ENCODE results near the gene LCN2.

LCN2 gene

DNA sequence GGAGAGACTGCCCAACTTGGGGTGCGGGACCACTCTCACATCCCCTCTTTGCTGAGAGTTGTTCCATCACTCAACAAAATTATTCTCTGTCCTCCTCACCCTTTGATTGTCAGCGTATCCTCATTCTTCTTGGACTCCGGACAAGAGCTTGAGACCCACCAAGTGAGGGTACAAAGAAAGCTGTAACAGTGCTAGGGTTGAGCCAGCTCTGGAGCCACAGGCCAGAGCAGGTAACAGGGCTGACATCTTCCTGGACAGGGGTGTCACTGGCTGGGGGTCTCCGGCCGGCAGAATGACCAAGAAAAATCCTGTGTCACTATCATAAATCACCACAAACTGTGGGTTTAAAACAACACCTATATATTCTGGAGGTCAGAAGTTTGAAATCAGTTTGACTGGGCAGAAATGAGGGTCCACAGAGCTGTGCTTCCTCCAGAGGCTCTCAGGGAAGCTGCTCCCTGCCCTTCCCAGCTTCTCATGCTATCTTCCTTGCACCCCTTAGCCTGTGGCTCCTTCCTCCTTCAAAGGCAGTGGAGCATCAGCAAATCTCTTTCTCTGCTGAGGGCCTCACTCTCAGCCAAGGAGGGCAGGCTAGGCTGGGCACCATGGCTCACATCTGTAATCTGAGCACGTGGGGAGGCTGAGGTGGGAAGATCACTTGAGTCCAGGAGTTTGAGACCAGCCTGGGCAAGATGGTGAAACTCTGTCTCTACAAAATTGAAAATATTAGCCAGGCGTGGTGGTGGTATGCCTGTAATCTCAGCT lies 6.7 kb downstream of the LCN2 start:
- Histone ChIP-seq H3K36me3 (ENCODE audit: control insufficient read depth in 1 of 2, insufficient read depth in 2 of 2, low read depth in 1 of 2, low read length in 2 of 2) (no peaks in the 10 kb centered on the region), H2BK15ac (ENCODE audit: low read depth, poor library complexity, severe bottlenecking) (no peak overlapping the region), H3K4me3 (ENCODE audit: insufficient read depth in 1 of 2, low read depth in 1 of 2, low read length in 2 of 2) (no peak overlapping the region), H3K4ac (ENCODE audit: low read depth in 1 of 2, low read length in 2 of 2) (no peak overlapping the region), H3K27me3 (ENCODE audit: control insufficient read depth in 1 of 2, insufficient read depth in 1 of 2, low read length in 2 of 2) (peaks cover 0 to 3% of the 10 kb centered on the region in 2 experiments), H3K4me2 (ENCODE audit: low read length, poor library complexity, severe bottlenecking) (no peak overlapping the region), H2BK5ac (ENCODE audit: low read depth, low read length, poor library complexity, severe bottlenecking) (no peak overlapping the region), H2BK12ac (ENCODE audit: low read length in 2 of 2) (no peak overlapping the region), H3K9me3 (ENCODE audit: control insufficient read depth, low read length) (no peaks in the 10 kb centered on the region), H2AK5ac (ENCODE audit: low read length, severe bottlenecking) (no peak overlapping the region), H3K23ac (ENCODE audit: low read length in 2 of 2) (no peak overlapping the region), H4K91ac (ENCODE audit: low read length) (no peak overlapping the region), H4K8ac (ENCODE audit: low read length) (no peak overlapping the region), H3K27ac (ENCODE audit: low read length, poor library complexity, severe bottlenecking) (no peak overlapping the region), H3K14ac (ENCODE audit: low read length in 2 of 2) (no peak overlapping the region), H3K79me1 (replicated peaks; ENCODE audit: low read length, poor library complexity, severe bottlenecking) (no peaks in the 10 kb centered on the region), H3K4me1 (ENCODE audit: control insufficient read depth, insufficient read depth, low read depth, low read length) (peaks cover 15% of the 10 kb centered on the region), H3K18ac (ENCODE audit: low read depth in 1 of 2, low read length in 2 of 2) (no peak overlapping the region), H3K9ac (ENCODE audit: low read length) (no peak overlapping the region), H2AFZ (ENCODE audit: low read depth, low read length) (no peak overlapping the region), H2BK120ac (ENCODE audit: low read depth, low read length) (no peak overlapping the region)
- 93% methylated on average over 6 of the region's 7 CpGs for WGBS
- DNase-seq, result no peak

DNA sequence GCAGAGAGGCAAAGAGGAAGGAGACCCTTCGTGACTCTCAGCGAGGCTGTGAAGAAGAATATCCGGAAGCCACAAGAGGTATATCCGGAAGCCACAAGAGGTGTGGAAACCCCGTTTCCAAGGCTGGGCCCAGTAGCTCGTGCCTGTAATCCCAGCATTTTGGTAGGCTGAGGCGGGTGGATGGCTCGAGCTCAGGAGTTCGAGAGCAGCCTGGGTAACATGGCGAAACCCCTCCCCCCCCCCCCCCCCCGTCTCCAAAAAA lies 10.2 kb downstream of the LCN2 start:
- Histone ChIP-seq H3K4me1 (ENCODE audit: control insufficient read depth, insufficient read depth, low read depth, low read length) (peaks cover 15% of the 10 kb centered on the region), H3K27ac (ENCODE audit: low read length, poor library complexity, severe bottlenecking) (no peak overlapping the region), H3K79me1 (replicated peaks; ENCODE audit: low read length, poor library complexity, severe bottlenecking) (peaks cover 15% of the 10 kb centered on the region), H3K9me3 (ENCODE audit: control insufficient read depth, low read length) (no peaks in the 10 kb centered on the region), H2BK5ac (ENCODE audit: low read depth, low read length, poor library complexity, severe bottlenecking) (no peak overlapping the region), H3K23ac (ENCODE audit: low read length in 2 of 2) (no peak overlapping the region), H2AFZ (ENCODE audit: low read depth, low read length) (peak overlapping the region; percentile 76), H3K4me3 (ENCODE audit: insufficient read depth in 1 of 2, low read depth in 1 of 2, low read length in 2 of 2) (peak overlapping the region in 1 of 2 experiments; percentile 84), H2BK120ac (ENCODE audit: low read depth, low read length) (no peak overlapping the region), H3K27me3 (ENCODE audit: control insufficient read depth in 1 of 2, insufficient read depth in 1 of 2, low read length in 2 of 2) (no peaks in the 10 kb centered on the region), H4K91ac (ENCODE audit: low read length) (peak overlapping the region; percentile 57), H3K14ac (ENCODE audit: low read length in 2 of 2) (no peak overlapping the region), H3K18ac (ENCODE audit: low read depth in 1 of 2, low read length in 2 of 2) (peak overlapping the region; percentile 8 to 71), H2BK12ac (ENCODE audit: low read length in 2 of 2) (peak overlapping the region in 1 of 2 experiments; percentile 58), H3K4ac (ENCODE audit: low read depth in 1 of 2, low read length in 2 of 2) (peak overlapping the region in 1 of 2 experiments; percentile 64), H3K4me2 (ENCODE audit: low read length, poor library complexity, severe bottlenecking) (peak overlapping the region; percentile 60), H2AK5ac (ENCODE audit: low read length, severe bottlenecking) (no peak overlapping the region), H3K36me3 (ENCODE audit: control insufficient read depth in 1 of 2, insufficient read depth in 2 of 2, low read depth in 1 of 2, low read length in 2 of 2) (peaks cover 26 to 27% of the 10 kb centered on the region in 2 experiments), H3K9ac (ENCODE audit: low read length) (peak overlapping the region; percentile 89), H4K8ac (ENCODE audit: low read length) (peak overlapping the region; percentile 89), H2BK15ac (ENCODE audit: low read depth, poor library complexity, severe bottlenecking) (no peak overlapping the region)
- DNase-seq, result no peak
- 54% methylated on average over 11 of the region's 11 CpGs for WGBS

GRCh38 chr9:128159784-128160602 lies 10.7 kb downstream of the LCN2 start, which contains the start of gene BBLN:
TSS of gene BBLN (plus strand) at chr9:128160265. CDS start at chr9:128160408, 143 bp downstream.
- Histone ChIP-seq H4K91ac (ENCODE audit: low read length) (peak within 1 kb of the TSS; percentile 57), H3K27me3 (ENCODE audit: control insufficient read depth in 1 of 2, insufficient read depth in 1 of 2, low read length in 2 of 2) (no peaks in the 10 kb centered on the region), H3K18ac (ENCODE audit: low read depth in 1 of 2, low read length in 2 of 2) (peak within 1 kb of the TSS; percentile 8 to 71), H3K9me3 (ENCODE audit: control insufficient read depth, low read length) (no peaks in the 10 kb centered on the region), H3K9ac (ENCODE audit: low read length) (peak within 1 kb of the TSS; percentile 89), H3K79me1 (replicated peaks; ENCODE audit: low read length, poor library complexity, severe bottlenecking) (peaks cover 15% of the 10 kb centered on the region), H3K4me3 (ENCODE audit: insufficient read depth in 1 of 2, low read depth in 1 of 2, low read length in 2 of 2) (peak within 1 kb of the TSS; percentile 84 to 93), H3K4ac (ENCODE audit: low read depth in 1 of 2, low read length in 2 of 2) (peak within 1 kb of the TSS; percentile 64 to 73), H4K8ac (ENCODE audit: low read length) (peak within 1 kb of the TSS; percentile 89), H3K36me3 (ENCODE audit: control insufficient read depth in 1 of 2, insufficient read depth in 2 of 2, low read depth in 1 of 2, low read length in 2 of 2) (peaks cover 31 to 32% of the 10 kb centered on the region in 2 experiments), H2AK5ac (ENCODE audit: low read length, severe bottlenecking) (no peak within 1 kb of the TSS), H3K14ac (ENCODE audit: low read length in 2 of 2) (peak within 1 kb of the TSS in 1 of 2 experiments; percentile 92), H3K23ac (ENCODE audit: low read length in 2 of 2) (peak within 1 kb of the TSS in 1 of 2 experiments; percentile 78), H2AFZ (ENCODE audit: low read depth, low read length) (peak within 1 kb of the TSS; percentile 79), H2BK12ac (ENCODE audit: low read length in 2 of 2) (peak within 1 kb of the TSS in 1 of 2 experiments; percentile 85), H3K4me2 (ENCODE audit: low read length, poor library complexity, severe bottlenecking) (peak within 1 kb of the TSS; percentile 94), H2BK120ac (ENCODE audit: low read depth, low read length) (no peak within 1 kb of the TSS), H3K27ac (ENCODE audit: low read length, poor library complexity, severe bottlenecking) (no peak within 1 kb of the TSS), H3K4me1 (ENCODE audit: control insufficient read depth, insufficient read depth, low read depth, low read length) (peaks cover 15% of the 10 kb centered on the region), H2BK5ac (ENCODE audit: low read depth, low read length, poor library complexity, severe bottlenecking) (no peak within 1 kb of the TSS), H2BK15ac (ENCODE audit: low read depth, poor library complexity, severe bottlenecking) (no peak within 1 kb of the TSS)
- WGBS, result under 1% methylated on average over 57 of the region's 77 CpGs
- DNase-seq, result peak; percentile 94

DNA sequence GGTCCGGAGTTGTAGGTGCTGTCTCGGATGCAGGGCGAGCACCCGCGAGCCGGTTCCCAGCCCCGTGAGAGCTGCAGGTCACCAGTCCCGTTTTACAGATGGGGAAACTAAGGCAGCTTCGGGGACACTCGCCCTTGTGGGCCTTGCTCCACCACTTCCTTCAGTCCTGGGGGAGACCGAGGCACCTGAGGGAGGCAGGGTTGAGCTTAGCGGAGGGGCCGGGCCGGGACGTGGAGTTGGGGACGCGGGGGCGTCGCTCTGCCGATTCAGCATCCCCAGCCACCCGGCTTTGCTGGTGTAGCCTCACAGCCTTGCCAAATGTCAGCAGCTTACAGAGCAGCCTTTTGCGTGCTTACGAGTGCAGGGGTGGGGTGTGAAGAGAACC lies 11.3 kb downstream of the LCN2 start:
- DNase-seq, result peak; percentile 24
- 2% methylated on average over 18 of the region's 23 CpGs for WGBS
- peak overlapping the region in 1 of 2 experiments; percentile 85 for H2BK12ac ChIP-seq (ENCODE audit: low read length in 2 of 2)

More for the DNA sequence above, 11.3 kb downstream of the LCN2 start:
- Histone ChIP-seq H3K4ac (ENCODE audit: low read depth in 1 of 2, low read length in 2 of 2) (peak overlapping the region; percentile 60 to 73), H2BK120ac (ENCODE audit: low read depth, low read length) (no peak overlapping the region), H2AFZ (ENCODE audit: low read depth, low read length) (peak overlapping the region; percentile 79), H2BK5ac (ENCODE audit: low read depth, low read length, poor library complexity, severe bottlenecking) (no peak overlapping the region), H3K14ac (ENCODE audit: low read length in 2 of 2) (peak overlapping the region in 1 of 2 experiments; percentile 92), H3K79me1 (replicated peaks; ENCODE audit: low read length, poor library complexity, severe bottlenecking) (peaks cover 15% of the 10 kb centered on the region), H3K4me2 (ENCODE audit: low read length, poor library complexity, severe bottlenecking) (peak overlapping the region; percentile 94), H2AK5ac (ENCODE audit: low read length, severe bottlenecking) (no peak overlapping the region), H4K8ac (ENCODE audit: low read length) (peak overlapping the region; percentile 19), H3K9ac (ENCODE audit: low read length) (peak overlapping the region; percentile 86), H3K4me1 (ENCODE audit: control insufficient read depth, insufficient read depth, low read depth, low read length) (peaks cover 15% of the 10 kb centered on the region), H3K36me3 (ENCODE audit: control insufficient read depth in 1 of 2, insufficient read depth in 2 of 2, low read depth in 1 of 2, low read length in 2 of 2) (peaks cover 32 to 38% of the 10 kb centered on the region in 2 experiments), H3K9me3 (ENCODE audit: control insufficient read depth, low read length) (no peaks in the 10 kb centered on the region), H3K18ac (ENCODE audit: low read depth in 1 of 2, low read length in 2 of 2) (peak overlapping the region in 1 of 2 experiments; percentile 54), H3K4me3 (ENCODE audit: insufficient read depth in 1 of 2, low read depth in 1 of 2, low read length in 2 of 2) (peak overlapping the region; percentile 84 to 93), H3K27ac (ENCODE audit: low read length, poor library complexity, severe bottlenecking) (no peak overlapping the region), H4K91ac (ENCODE audit: low read length) (peak overlapping the region; percentile 52), H3K27me3 (ENCODE audit: control insufficient read depth in 1 of 2, insufficient read depth in 1 of 2, low read length in 2 of 2) (no peaks in the 10 kb centered on the region), H3K23ac (ENCODE audit: low read length in 2 of 2) (peak overlapping the region in 1 of 2 experiments; percentile 78), H2BK15ac (ENCODE audit: low read depth, poor library complexity, severe bottlenecking) (no peak overlapping the region)
